Esophagus squamous epithelium (tissue), 4 donors: ENCODE data around the gene HIPK1.

Experiments used
- POLR2A ChIP-seq, 4 donors: fragments of 450-650 bp; IDR thresholded peaks; one replicate each; pipeline ENCODE4 v1.6.1; 2017; ENCODE audit warnings: antibody characterized with exemption in 4 of 4, mild to moderate bottlenecking in 4 of 4, moderate library complexity in 3 of 4
- TF ChIP-seq, protein P1 (sequence below), 6 experiments: fragments of 450-650 bp in 4 of 6; fragments of 200-600 bp in 2 of 6; sonication (generic) in 2 of 6; IDR thresholded peaks; one replicate each; pipeline ENCODE4 v1.5.1; 2016 to 2019; ENCODE audit warnings: antibody characterized with exemption in 6 of 6, mild to moderate bottlenecking in 4 of 6, moderate library complexity in 4 of 6

GRCh38 chr1:113903501-113904292 lies 25.4 kb upstream of the HIPK1 start:
- TF ChIP-seq, protein P1, sequence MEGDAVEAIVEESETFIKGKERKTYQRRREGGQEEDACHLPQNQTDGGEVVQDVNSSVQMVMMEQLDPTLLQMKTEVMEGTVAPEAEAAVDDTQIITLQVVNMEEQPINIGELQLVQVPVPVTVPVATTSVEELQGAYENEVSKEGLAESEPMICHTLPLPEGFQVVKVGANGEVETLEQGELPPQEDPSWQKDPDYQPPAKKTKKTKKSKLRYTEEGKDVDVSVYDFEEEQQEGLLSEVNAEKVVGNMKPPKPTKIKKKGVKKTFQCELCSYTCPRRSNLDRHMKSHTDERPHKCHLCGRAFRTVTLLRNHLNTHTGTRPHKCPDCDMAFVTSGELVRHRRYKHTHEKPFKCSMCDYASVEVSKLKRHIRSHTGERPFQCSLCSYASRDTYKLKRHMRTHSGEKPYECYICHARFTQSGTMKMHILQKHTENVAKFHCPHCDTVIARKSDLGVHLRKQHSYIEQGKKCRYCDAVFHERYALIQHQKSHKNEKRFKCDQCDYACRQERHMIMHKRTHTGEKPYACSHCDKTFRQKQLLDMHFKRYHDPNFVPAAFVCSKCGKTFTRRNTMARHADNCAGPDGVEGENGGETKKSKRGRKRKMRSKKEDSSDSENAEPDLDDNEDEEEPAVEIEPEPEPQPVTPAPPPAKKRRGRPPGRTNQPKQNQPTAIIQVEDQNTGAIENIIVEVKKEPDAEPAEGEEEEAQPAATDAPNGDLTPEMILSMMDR (IDR thresholded peaks at IDR 0.05): no peak
- no peak for TF ChIP-seq POLR2A (IDR thresholded peaks at IDR 0.05)
